Activated naive CD8-positive, alpha-beta T cell treated with anti-CD3 and anti-CD28 coated beads, Interleukin-2, amount 50 U/mL, for 16 hours (primary cell): ENCODE results near the gene ATG4D.
"Not testable (repeated sequence)": the region's sequence is repeated elsewhere in the genome, so short reads cannot be mapped to it uniquely, and the experiment has no call there.

Source experiments
- DNase-seq: peaks from one replicate; pipeline ENCODE4 v3.0.0-alpha.2; 2020; ENCODE audit warnings: low read depth, low spot score

Gene ATG4D

GRCh38 chr19:10519421-10519820 is 24.3 kb upstream of the ATG4D start:
- no peak for DNase-seq

GRCh38 chr19:10520652-10521318 is 22.9 kb upstream of the ATG4D start:
- no peak for DNase-seq

- no peak for DNase-seq
Observed at GRCh38 chr19:10521461-10522171, 22.1 kb upstream of the ATG4D start.

GRCh38 chr19:10523135-10523636 is 20.5 kb upstream of the ATG4D start:
- no peak for DNase-seq

- DNase-seq = no peak
Observed at GRCh38 chr19:10525636-10526035, 18.1 kb upstream of the ATG4D start.

- DNase-seq = not testable (repeated sequence)
Observed at GRCh38 chr19:10526887-10527286, 16.8 kb upstream of the ATG4D start.

- no peak for DNase-seq
Observed at GRCh38 chr19:10532457-10532856, 11.2 kb upstream of the ATG4D start.

GRCh38 chr19:10533646-10534386 is 9.9 kb upstream of the ATG4D start:
- DNase-seq = no peak

GRCh38 chr19:10535613-10536012 is 8.1 kb upstream of the ATG4D start:
- DNase-seq = no peak

GRCh38 chr19:10537668-10538067 is 6.0 kb upstream of the ATG4D start:
- DNase-seq = no peak

GRCh38 chr19:10538204-10538983 is 5.3 kb upstream of the ATG4D start:
- no peak for DNase-seq

- DNase-seq = not testable (repeated sequence)
Observed at GRCh38 chr19:10539016-10539415, 4.7 kb upstream of the ATG4D start.

GRCh38 chr19:10543059-10543419 is 665 bp upstream of the ATG4D start:
- no peak for DNase-seq

- no peak for DNase-seq
Observed at GRCh38 chr19:10544242-10544752, 593 bp downstream of the ATG4D start.

- DNase-seq = no peak
Observed at GRCh38 chr19:10544753-10545251, 1.1 kb downstream of the ATG4D start.

GRCh38 chr19:10546817-10547216 is 3.1 kb downstream of the ATG4D start:
- no peak for DNase-seq

GRCh38 chr19:10548746-10549276 is 5.1 kb downstream of the ATG4D start:
- no peak for DNase-seq

GRCh38 chr19:10549733-10550132 is 6.0 kb downstream of the ATG4D start:
- DNase-seq = no peak

GRCh38 chr19:10550336-10550735 is 6.6 kb downstream of the ATG4D start:
- no peak for DNase-seq

GRCh38 chr19:10551006-10551405 is 7.3 kb downstream of the ATG4D start:
- not testable (repeated sequence) for DNase-seq

- no peak for DNase-seq
Observed at GRCh38 chr19:10551698-10552301, 8.1 kb downstream of the ATG4D start.
